ENCODE measurements around the gene CORT.

GRCh38 chr1:10444248-10444647, 5.6 kb upstream of the CORT start:
- TF ChIP-seq POLR2A (IDR thresholded peaks at IDR 0.05) (no peak), CTCF (IDR thresholded peaks at IDR 0.05) (no peak)
